Parathyroid adenoma (tissue), 2 donors: ENCODE measurements around the gene UNC50.

Source experiments
- H2AFZ ChIP-seq: fragments of 300-600 bp; sonication (generic); one replicate; pipeline ENCODE4 v1.7.0; 2017; ENCODE audit warnings: antibody characterized with exemption, mild to moderate bottlenecking
- H3K27ac ChIP-seq: fragments of 300-600 bp; sonication (generic); one replicate; pipeline ENCODE4 v1.7.0; 2017
- H3K27me3 ChIP-seq: fragments of 300-600 bp; sonication (generic); one replicate; pipeline ENCODE4 v1.7.0; 2017; ENCODE audit warnings: low read length; ENCODE audit not compliant: control insufficient read depth, insufficient read depth
- H3K36me3 ChIP-seq: fragments of 300-600 bp; sonication (generic); one replicate; pipeline ENCODE4 v1.7.0; 2017; ENCODE audit warnings: low read length; ENCODE audit not compliant: control insufficient read depth, insufficient read depth
- H3K4me1 ChIP-seq: fragments of 300-600 bp; sonication (generic); one replicate; pipeline ENCODE4 v1.7.0; 2017; ENCODE audit warnings: control low read depth
- H3K4me2 ChIP-seq: fragments of 300-600 bp; sonication (generic); one replicate; pipeline ENCODE4 v1.7.0; 2017; ENCODE audit warnings: low read length
- H3K4me3 ChIP-seq: fragments of 300-600 bp; sonication (generic); one replicate; pipeline ENCODE4 v1.7.0; 2017; ENCODE audit warnings: low read depth, low read length
- H3K79me2 ChIP-seq: fragments of 300-600 bp; sonication (generic); one replicate; pipeline ENCODE4 v1.7.0; 2017; ENCODE audit warnings: control low read depth
- H3K9ac ChIP-seq: fragments of 300-600 bp; sonication (generic); one replicate; pipeline ENCODE4 v1.7.0; 2017; ENCODE audit warnings: mild to moderate bottlenecking
- H3K9me3 ChIP-seq: fragments of 300-600 bp; sonication (generic); one replicate; pipeline ENCODE4 v1.7.0; 2017; ENCODE audit warnings: low read length; ENCODE audit not compliant: control insufficient read depth
- CTCF ChIP-seq: fragments of 300-600 bp; sonication (generic); IDR thresholded peaks from one replicate; pipeline ENCODE4 v1.7.0; 2017; ENCODE audit warnings: antibody characterized with exemption, mild to moderate bottlenecking
- donor health status: primary hyperparathyroidism.

Gene UNC50

DNA sequence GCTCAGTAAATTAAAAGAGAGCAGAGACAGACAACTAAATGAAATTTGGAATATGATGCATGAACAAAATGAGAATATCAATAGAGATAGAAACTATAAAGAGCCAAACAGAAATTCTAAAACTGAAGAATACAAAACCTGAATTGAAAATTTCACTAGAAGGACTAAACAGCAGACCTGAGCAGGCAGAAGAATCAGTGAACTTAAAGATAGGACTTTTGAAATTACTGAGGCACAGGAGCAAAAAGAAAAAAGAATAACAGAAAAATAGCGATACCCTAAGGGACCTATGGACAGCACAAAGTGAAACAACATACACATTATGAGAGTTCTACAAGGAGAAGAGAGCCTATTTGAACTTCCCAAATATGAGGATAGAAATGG lies 41.6 kb downstream of the UNC50 start:
- TF ChIP-seq CTCF = no peak
- Histone ChIP-seq H3K36me3 (no peaks in the 10 kb centered on the region), H3K4me2 (no peak overlapping the region), H2AFZ (no peak overlapping the region), H3K9ac (no peak overlapping the region), H3K27me3 (no peaks in the 10 kb centered on the region), H3K9me3 (no peaks in the 10 kb centered on the region), H3K27ac (no peak overlapping the region), H3K4me1 (no peaks in the 10 kb centered on the region), H3K4me3 (no peak overlapping the region), H3K79me2 (peaks cover 19% of the 10 kb centered on the region)

GRCh38 chr2:98650998-98651397 lies 42.6 kb downstream of the UNC50 start:
- Histone ChIP-seq H3K79me2 (peaks cover 19% of the 10 kb centered on the region), H3K9ac (no peak overlapping the region), H3K36me3 (no peaks in the 10 kb centered on the region), H2AFZ (no peak overlapping the region), H3K4me3 (no peak overlapping the region), H3K27me3 (no peaks in the 10 kb centered on the region), H3K9me3 (no peaks in the 10 kb centered on the region), H3K4me1 (no peaks in the 10 kb centered on the region), H3K27ac (no peak overlapping the region), H3K4me2 (no peak overlapping the region)
- TF ChIP-seq CTCF = no peak

DNA sequence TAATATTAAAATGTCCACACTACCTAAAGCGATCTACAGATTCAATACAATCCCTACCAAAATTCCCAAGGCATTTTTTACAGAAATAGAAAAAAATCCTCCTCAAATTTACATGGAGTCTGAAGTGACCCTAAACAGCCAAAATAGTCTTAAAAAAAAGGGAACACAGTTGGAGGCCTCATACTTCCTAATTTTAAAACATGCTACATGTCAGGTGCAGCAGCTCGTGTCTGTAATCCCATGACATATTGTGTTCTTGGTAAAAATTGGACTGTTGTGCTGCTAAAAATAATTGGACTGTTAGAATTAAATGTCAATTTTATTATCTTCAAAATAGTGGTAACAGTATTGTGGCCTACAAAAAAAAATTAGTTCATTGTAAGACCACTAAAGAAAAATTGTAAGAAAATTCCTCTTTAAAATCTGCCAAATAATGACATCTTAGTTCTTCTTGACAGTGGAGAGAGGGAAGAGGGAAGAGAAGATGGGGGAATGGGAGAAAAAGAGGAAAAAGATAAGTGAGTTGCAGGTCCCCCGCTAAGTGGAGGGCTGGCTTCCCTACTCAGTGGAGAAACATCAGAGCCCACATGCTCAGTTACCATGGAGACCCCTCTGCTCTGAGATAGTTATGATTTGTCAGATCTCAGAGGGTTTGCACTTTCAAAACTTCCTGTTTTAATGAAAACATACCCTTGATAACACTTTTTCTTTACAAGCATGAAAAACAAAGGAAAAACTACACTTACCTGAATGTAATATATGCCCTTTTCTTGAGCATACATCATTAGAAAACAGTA lies 46.5 kb downstream of the UNC50 start:
- H3K79me2 ChIP-seq = peaks cover 16% of the 10 kb centered on the region
- no peaks in the 10 kb centered on the region for H3K27me3 ChIP-seq
- H3K4me3 ChIP-seq = no peak overlapping the region
- TF ChIP-seq CTCF = no peak
- no peak overlapping the region for H3K9ac ChIP-seq
- no peak overlapping the region for H3K4me2 ChIP-seq
- no peaks in the 10 kb centered on the region for H3K4me1 ChIP-seq
- no peak overlapping the region for H3K27ac ChIP-seq
- H2AFZ ChIP-seq = no peak overlapping the region
- no peaks in the 10 kb centered on the region for H3K36me3 ChIP-seq
- H3K9me3 ChIP-seq = no peaks in the 10 kb centered on the region

DNA sequence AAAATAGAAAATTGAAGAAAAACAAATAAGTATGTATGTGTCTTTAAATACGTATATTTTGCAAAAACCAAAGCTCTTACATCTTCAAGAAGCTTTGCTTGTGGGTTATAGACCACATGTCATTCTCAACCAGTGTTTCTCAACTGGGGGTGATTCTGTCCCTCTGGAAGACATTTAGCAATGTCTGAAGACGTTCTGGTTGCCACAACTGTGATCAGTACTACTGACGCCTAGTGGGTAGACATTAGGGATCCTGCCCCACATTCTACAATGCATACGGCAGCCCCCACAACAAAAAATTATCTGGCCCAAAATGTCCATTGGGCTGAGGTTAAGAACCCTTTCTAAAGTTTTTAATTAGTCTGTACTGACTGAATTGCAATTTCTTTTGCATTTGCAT lies 48.4 kb downstream of the UNC50 start:
- H3K27me3 ChIP-seq = no peaks in the 10 kb centered on the region
- no peaks in the 10 kb centered on the region for H3K4me1 ChIP-seq
- no peak overlapping the region for H3K4me2 ChIP-seq
- no peak for TF ChIP-seq CTCF
- no peaks in the 10 kb centered on the region for H3K36me3 ChIP-seq
- H3K9me3 ChIP-seq = no peaks in the 10 kb centered on the region
- H2AFZ ChIP-seq = no peak overlapping the region
- no peak overlapping the region for H3K27ac ChIP-seq
- H3K9ac ChIP-seq = no peak overlapping the region
- peaks cover 10% of the 10 kb centered on the region for H3K79me2 ChIP-seq
- H3K4me3 ChIP-seq = no peak overlapping the region
